RCC 7860 (cell line): Measurements from ENCODE around the gene MLLT3.

ENCODE experiments used
- DNase-seq: peaks from one replicate; pipeline ENCODE4 v3.0.0-alpha.2; 2015; ENCODE audit warnings: low spot score
- FAIRE-seq: peaks from 2 replicates; lab custom pipeline; 2012; peaks lifted over from hg19 to GRCh38; lab: Jason Lieb, UNC

Gene MLLT3

GRCh38 chr9:20561531-20561930, 60.8 kb downstream of the MLLT3 start:
- no peak for DNase-seq
- no peak for FAIRE-seq

DNA sequence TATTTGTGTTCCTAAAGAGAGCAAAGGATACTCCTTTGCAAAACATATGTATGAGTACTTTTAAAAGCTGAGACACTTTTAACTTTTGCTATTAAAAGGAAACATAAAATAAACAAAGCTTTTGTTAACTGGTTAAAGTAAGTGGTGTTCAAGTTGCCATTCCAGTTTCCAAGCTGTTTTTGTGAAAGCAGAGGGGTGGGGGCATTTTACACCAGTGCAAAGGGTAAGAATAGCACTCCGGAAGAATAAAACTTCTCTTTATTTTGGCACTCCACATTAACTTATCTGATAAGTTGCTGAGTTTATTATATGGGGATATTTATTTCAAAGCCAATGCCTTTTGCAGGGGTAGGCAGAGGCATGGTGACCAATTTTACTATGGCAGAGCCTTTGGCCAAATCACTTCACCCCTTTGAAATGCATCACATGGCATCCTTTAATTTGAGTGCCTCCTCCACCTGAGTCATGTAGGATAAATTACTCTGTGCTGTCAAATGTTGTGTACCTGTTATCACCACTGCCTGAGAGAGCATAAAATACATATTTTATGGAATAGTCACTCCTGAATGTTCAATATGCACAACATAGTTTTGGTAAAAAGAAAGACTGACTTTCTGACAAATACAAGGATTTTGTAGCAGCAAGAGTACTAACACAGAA, 62.9 kb downstream of the MLLT3 start:
- no peak for FAIRE-seq
- no peak for DNase-seq

- FAIRE-seq (peak; percentile 92), DNase-seq (peak; percentile 91)
Observed at GRCh38 chr9:20558566-20559016, 63.7 kb downstream of the MLLT3 start.

- no peak for FAIRE-seq
- no peak for DNase-seq
Observed at GRCh38 chr9:20557890-20558565, 64.3 kb downstream of the MLLT3 start.

DNA sequence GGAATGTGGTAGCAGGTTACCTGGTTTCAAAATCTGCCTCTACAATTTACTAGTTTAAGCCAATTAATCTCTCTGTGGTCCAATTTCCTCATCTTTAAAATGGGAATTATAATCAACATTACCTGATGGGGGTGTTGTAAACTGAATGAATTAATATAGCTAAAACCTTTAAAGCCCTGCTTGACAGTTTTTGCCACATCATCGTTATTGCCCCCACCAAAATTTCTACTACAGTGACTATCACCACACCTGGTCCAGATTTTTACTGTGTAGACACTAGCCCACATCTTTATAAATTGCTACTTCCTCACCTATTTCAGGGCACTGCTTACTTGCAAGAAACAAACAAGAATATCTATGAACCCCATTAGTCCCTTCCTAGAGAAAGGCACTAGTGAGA, 65.0 kb downstream of the MLLT3 start:
- DNase-seq (no peak), FAIRE-seq (no peak)

GRCh38 chr9:20553558-20554149, 68.6 kb downstream of the MLLT3 start:
- FAIRE-seq (peak; percentile 73), DNase-seq (peak; percentile 34)

DNA sequence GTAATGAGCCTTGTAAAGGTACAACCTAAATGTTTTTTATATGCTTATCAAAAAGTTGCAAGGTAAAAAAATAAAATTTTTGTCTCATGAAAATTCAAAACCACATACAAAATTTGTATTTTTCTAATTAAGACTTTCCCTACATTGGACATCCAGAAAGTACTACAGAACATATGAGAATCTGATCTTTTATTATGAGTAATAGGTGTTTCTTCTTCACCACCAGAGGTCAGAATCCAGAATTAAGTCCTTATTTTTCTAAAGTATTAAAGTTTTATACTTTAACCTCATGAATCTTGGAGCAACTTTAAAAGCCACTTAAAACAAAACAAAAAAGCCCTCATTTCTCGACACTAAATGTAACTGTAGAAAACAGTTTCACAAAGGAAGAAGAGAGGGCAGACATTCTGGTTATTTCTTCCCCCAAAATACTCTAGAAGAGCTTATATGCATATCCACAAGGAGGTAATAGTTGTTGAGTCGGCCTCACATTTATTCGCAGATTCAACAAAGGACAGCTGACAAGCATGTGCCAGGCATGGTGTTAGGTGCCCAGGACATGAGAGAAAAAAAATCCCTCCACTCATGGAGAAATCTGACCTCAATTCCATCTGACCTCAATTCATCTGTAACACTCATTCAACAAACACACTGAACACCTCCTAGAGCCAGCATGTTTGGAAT, 69.3 kb downstream of the MLLT3 start:
- DNase-seq (no peak), FAIRE-seq (peak; percentile 72)

- DNase-seq = peak; percentile 68
- peak; percentile 89 for FAIRE-seq
Observed at GRCh38 chr9:20551835-20552234, 70.5 kb downstream of the MLLT3 start.

GRCh38 chr9:20551236-20551635, 71.1 kb downstream of the MLLT3 start:
- FAIRE-seq (peak; percentile 98), DNase-seq (peak; percentile 79)

DNA sequence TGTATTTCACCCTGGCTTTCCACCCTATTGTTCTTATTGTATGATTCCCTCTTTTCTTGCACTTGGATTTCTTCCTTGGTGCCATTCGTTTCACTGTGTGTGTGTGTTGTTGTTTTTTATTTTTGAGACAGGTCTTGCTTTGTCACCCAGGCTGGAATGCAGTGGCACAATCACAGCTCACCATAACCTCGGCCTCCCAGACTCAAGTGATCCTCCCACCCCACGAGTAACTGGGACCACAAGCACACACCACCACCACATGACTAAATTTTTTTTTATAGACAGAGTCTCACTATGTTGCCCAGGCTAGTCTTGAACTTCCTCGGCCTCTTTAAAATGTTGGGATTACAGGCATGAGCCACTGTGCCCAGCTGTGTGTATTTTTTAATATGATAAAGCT, 72.0 kb downstream of the MLLT3 start:
- DNase-seq (peak; percentile 46), FAIRE-seq (peak; percentile 41)

DNA sequence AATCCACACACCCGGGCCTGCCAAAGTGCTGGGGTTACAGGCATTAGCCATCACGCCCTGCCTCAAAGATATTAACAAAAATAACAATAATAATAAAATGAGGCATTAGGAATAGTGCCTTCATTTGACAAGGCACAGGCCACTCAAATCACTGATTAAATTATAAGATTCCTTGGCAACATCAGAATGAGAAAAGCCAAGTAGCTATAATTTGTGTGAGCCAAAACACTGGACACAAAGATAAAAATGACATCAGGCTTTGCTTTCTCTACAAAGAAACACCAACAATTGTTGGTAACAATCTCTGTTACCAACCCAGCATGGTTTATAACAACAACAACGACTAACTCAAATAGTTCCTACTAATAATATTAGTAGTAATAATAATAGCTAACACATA, 73.2 kb downstream of the MLLT3 start:
- DNase-seq = no peak
- FAIRE-seq = no peak

- DNase-seq (no peak), FAIRE-seq (no peak)
Observed at GRCh38 chr9:20545023-20545622, 77.2 kb downstream of the MLLT3 start.

DNA sequence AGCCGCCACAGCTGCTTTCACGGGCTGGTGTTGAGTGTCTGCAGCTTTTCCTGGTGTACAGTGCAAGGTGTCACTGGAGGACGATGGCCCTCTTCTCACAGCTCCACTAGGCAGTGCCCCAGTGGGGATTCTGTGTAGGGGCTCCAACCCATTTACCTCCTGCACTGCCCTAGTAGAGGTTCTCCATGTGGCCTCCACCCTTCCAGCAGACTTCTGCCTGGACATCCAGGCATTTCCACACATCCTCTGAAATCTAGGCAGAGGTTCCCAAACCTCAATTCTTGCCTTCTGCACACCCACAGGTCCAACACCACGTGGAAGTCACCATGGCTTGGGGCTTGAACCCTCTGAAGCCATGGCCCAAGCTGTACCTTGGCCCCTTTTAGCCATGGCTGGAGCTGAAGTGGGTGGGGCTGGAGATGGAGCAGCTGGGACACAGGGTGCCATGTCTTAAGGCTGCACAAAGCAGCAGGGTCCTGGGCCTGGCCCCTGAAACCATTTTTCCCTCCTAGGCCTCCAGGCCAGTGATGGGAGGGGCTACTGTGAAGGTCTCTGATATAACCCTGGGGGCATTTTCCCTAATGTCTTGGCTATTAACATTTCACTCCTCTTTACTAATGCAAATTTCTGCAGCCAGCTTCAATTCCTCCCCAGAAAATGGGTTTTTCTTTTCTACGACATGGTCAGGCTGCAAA, 82.0 kb downstream of the MLLT3 start:
- DNase-seq (no peak), FAIRE-seq (no peak)

DNA sequence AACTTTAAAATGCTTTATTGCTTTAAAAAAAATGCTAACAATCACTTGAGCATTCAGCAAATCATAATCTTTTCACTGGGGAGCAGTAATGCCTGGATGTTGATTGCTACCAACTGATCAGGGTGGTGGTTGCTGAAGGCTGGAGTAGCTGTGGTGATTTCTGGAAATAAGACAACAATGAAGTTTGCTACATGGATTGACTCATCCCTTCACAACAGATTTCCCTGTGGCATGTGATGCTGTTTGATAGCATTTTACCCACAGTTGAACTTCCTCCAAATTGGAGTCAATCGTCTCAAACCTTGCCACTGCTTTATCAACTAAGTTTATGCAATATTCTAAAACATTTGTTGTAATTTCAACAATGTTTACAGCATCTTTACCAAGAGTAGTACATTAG, 83.3 kb downstream of the MLLT3 start:
- FAIRE-seq = no peak
- DNase-seq = no peak

- DNase-seq (no peak), FAIRE-seq (no peak)
Observed at GRCh38 chr9:20538092-20538491, 84.2 kb downstream of the MLLT3 start.

DNA sequence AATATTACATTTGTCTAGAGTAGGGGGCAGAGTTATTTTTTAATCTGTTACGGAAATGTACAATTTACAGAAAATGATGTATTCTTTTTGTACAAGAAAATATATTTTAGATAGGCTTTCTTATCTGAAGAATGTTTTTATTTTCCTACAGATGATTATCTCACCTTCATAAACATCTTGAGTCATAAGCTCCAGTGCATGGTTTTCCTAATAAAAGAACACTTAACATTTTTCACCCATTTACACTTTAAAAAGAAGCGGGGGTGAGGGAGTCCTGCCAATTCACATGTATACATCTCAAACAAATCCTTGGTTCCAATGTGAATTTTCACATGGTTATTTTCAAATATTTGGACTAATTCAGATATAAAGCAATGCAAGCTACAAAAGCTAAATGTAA, 85.0 kb downstream of the MLLT3 start:
- no peak for DNase-seq
- FAIRE-seq = no peak

DNA sequence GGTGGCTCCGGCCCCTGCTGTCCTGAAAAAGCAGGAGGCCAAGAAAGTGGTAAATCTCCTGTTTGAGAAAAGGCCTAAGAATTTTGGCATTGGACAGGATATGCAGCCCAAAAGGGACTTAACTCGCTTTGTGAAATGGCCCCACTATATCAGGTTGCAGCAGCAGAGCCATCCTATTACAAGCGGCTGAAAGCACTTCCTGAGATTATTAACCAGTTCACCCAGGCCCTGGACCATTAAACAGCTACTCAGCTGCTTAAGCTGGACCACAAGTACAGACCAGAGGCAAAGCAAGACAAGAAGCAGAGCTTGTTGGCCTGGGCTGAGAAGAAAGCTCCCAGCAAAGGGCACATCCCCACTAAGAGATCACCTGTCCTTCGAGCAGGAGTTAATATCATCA, 89.7 kb downstream of the MLLT3 start:
- DNase-seq (no peak), FAIRE-seq (no peak)

DNA sequence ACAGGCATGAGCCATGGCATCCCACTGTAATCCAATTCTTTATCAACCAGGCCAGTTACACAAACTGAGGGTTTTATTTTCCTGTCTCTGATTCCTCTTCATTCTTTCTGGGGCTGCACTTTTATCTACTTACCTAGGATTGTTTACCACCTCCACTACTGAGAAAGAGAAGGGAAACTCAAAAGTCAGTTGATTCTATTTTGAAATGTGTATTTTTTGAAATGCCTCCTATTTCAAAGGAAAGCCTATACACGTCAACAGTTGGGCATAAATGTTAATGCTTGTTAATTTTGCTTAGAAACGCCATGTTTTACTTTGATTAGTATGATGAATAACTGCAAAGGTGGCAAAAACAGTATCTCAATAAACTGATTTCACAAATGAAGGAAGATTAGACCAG, 92.5 kb downstream of the MLLT3 start:
- DNase-seq = no peak
- FAIRE-seq = no peak

DNA sequence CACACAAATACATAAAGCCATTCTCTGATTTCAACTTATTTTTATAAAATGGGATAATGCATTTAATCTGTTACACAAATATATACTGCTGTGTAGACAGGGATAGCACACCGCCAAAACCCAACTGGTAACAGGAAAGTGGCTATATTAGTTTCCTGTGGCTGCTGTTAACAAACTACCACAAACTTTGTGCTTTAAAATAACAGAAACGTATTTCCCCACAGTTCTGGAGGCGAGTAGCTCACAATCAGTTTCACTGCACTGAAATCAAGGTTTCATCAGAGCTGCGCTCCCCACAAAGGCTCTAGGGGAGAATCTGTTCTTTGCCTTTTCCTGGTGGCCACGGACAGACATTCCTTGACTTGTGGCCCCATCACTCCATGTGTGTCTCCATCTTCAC, 94.0 kb downstream of the MLLT3 start:
- no peak for FAIRE-seq
- DNase-seq = no peak

GRCh38 chr9:20526500-20527319, 95.6 kb downstream of the MLLT3 start:
- DNase-seq = no peak
- no peak for FAIRE-seq
